Embryonic facial prominence (tissue), 1 donor: Measurements from ENCODE around the gene GNA14.
"Not testable (repeated sequence)": the region's sequence is repeated elsewhere in the genome, so short reads cannot be mapped to it uniquely, and the experiment has no call there.

Experiments used
- DNase-seq: peaks from one replicate; pipeline ENCODE4 v3.0.0-alpha.2; 2016; ENCODE audit errors: extremely low spot score

The GNA14 gene

DNA sequence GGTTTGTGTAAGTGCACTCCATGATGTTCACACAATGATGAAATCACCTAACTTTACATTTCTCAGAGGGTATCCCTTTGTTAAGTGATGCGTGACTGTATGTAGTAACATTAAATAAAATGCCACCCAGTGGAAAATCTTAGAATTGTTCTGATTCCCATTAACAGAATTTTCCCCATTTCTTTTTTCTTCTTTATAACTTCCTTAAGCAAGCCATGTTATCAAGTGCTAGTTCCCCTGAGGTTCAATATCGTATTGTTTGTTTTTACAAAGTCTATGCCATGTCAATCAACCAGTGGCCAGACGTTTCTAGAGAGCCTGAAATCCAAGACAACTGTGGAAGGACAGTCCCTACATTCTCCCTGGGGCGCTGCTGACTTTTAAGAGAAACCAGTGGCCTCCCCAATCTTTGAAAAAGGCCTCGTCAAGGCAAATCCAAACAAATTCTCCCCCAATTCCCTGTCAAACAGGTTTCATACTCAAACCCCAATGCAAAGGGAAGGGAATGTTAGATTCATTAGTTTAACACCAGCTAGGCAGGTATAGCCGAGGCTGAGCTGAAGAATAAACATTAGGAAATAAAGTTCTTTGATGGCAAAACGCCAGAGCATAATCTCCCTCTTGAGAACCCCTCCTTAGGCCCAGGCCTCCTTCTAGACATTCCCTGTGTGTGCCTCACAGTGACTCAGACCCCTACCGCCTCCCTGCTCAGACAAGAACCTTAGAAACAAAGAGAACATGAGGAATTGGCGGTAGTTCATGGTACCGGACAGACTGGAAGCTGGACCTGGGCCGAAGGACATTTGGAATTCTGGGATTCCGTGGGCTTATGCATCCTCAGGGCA, 198.7 kb downstream of the GNA14 start:
- no peak for DNase-seq

DNA sequence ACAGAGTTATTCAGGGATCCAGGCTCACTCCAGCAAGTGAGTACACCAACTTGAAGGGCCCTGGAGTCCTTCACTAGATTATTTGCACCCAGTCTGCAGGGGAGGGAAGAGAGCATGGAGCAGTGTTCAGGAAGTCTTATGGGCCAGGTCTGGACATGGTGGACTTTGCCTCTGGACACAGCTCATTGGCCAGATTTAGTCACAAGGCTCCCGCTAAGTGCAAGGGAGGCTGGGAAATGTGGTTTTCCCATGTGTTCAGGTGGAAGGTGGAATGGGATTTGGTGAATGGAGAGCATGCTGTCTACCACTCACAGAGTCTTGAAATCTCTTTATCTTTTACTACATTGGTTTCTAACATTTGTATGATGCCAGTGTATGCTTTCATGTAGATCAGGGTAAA, 200.5 kb downstream of the GNA14 start:
- DNase-seq, result no peak

DNA sequence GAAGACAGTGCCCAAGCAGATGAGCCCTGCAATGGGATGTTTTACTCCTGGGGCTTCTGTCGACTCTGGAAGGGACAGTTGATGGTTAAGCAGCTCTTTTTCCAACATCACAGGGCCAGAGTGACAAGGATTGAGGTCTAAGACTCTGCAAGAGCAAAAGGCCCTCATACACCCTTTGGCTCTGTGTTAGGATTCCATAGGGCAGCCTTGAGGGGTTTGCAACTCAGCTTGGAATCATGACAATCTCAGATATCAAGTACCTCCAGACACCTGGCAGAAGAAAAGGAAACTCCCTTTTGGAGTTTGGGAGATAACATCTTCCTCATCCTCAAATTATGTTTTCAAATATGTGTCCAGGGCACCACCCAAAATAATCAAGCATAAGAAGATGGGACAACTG, 205.7 kb downstream of the GNA14 start:
- no peak for DNase-seq

- DNase-seq, result not testable (repeated sequence)
Observed at GRCh38 chr9:77441124-77441523, 207.0 kb downstream of the GNA14 start.

GRCh38 chr9:77440057-77440456, 208.1 kb downstream of the GNA14 start:
- no peak for DNase-seq

- DNase-seq, result no peak
Observed at GRCh38 chr9:77438653-77439052, 209.5 kb downstream of the GNA14 start.

GRCh38 chr9:77435688-77436087, 212.4 kb downstream of the GNA14 start:
- no peak for DNase-seq

DNA sequence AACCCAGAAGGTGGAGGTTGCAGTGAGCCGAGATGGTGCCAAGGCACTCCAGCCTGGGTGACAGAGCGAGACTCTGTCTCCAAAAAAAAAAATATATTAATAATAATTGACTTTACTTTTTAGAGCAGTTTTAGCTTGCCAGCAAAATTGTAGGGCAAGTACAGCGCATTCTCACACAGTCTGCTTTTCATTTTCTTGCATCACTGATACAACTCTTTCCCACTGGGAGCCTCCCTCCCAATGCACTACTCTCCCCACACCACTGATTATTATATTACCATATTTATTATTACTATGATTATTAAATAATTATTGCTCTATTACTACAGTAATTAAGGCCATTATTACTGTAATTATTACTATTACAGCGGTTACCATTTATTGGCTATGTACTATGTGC, 212.8 kb downstream of the GNA14 start:
- DNase-seq, result no peak

DNA sequence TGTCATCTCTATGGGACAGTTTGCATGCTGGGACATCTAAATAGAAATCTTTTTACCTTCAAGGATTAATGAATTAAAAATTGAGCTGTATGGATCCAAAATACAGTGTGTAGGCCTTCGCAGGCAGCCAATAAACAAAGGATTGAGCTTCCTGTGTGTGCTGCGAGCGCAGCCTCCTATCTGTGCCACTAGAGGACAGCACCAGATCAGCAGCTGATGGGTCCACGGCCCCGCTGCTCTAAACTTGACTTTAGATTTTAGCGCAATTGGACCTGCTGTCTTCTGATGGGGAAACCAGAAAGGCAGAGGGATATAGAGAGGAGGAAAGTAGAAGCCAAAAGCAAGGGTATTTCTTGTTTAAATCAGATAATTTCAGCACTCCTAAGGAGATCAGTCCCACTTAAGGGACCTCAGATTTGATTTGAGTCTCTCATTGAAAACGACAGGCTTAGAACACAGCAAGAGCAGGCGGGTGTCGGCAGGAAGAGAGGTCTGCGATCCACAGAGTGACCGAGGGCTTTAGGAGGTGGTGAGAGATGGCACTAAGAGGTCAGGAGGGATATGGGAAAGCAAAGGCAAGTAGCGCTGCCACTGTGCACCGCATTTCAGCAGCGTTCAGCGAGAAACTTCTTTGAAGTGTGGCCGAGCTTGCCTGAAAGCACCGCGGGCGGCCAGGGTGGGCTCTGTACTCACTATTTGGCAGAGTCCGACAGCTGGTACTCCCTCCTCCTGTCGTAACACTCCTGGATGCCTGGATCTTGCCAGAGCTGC, 214.3 kb downstream of the GNA14 start:
- peak; percentile 54 for DNase-seq

GRCh38 chr9:77432053-77432452, 216.1 kb downstream of the GNA14 start:
- DNase-seq, result no peak

GRCh38 chr9:77429928-77430327, 218.2 kb downstream of the GNA14 start:
- DNase-seq, result no peak

GRCh38 chr9:77427256-77427927, 220.7 kb downstream of the GNA14 start:
- DNase-seq, result no peak

GRCh38 chr9:77426712-77427111, 221.4 kb downstream of the GNA14 start:
- no peak for DNase-seq

- DNase-seq, result no peak
Observed at GRCh38 chr9:77424993-77425392, 223.1 kb downstream of the GNA14 start.

- no peak for DNase-seq
Observed at GRCh38 chr9:77423841-77424240, 224.3 kb downstream of the GNA14 start.

DNA sequence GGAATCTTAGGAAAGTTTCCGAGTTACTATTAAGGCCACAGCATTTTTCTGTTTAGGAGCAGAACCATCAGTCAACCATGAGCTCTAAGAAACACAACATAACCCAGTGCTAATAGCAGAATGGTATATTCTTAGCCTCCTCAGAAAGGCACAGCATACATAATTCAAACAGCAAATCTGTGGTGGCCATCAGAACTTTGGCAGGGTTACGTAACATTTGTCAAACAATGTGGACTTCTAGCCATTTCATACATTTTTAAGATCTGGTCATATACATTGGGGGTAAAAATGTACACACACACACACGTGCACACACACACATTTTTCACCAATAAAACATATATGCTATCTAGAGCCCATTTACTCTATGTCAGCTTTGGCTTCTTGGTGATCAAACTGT, 225.2 kb downstream of the GNA14 start:
- no peak for DNase-seq

GRCh38 chr9:77421506-77422265, 226.4 kb downstream of the GNA14 start:
- no peak for DNase-seq

- DNase-seq, result no peak
Observed at GRCh38 chr9:77420641-77421040, 227.5 kb downstream of the GNA14 start.

DNA sequence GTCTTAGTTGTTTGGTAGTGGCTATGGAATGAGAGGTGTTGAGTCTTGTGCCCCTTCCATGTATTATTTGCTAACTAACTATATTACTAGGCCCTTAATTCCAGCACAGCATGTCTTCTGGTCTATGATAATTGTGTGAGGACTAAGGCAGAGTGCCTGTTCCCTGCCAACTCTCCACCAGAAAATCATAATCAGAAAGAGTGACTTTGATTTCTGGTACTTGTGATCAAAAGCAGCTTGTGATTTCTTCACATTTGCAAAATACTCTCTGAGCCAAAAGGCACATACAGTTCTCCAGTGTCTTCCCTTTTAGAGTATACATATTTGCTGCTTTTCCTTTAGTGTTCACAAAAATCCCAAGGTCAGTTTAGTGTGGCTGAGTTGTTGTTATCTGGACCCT, 229.9 kb downstream of the GNA14 start:
- DNase-seq, result no peak

GRCh38 chr9:77417566-77417965, 230.6 kb downstream of the GNA14 start:
- no peak for DNase-seq

- not testable (repeated sequence) for DNase-seq
Observed at GRCh38 chr9:77408521-77408920, 239.6 kb downstream of the GNA14 start.

DNA sequence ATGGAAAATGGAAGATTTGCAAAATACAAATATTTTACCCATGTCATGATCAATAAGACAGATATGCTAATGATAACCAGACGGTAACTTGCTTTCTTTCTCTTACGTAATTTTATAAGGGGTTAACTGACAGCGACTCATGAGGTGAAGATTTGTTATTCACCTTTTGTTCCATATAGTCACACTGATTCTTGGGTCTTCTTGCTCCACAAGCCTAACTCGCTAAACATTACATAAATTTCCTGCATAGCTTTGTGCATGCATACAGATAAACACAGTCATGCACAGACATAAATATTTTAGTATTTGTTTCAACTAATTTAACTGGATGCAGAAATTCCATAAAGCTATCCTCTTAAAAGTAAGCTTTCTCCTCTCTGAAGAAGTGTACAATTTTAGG, 244.9 kb downstream of the GNA14 start:
- no peak for DNase-seq
